ENCODE measurements around the gene CAMTA1.
"Not testable (repeated sequence)": the region's sequence is repeated elsewhere in the genome, so short reads cannot be mapped to it uniquely, and the experiment has no call there.

The CAMTA1 gene

GRCh38 chr1:7369866-7370265, 584.6 kb downstream of the CAMTA1 start:
- no peak for DNase-seq (ENCODE audit: low read depth in 3 of 3)

DNA sequence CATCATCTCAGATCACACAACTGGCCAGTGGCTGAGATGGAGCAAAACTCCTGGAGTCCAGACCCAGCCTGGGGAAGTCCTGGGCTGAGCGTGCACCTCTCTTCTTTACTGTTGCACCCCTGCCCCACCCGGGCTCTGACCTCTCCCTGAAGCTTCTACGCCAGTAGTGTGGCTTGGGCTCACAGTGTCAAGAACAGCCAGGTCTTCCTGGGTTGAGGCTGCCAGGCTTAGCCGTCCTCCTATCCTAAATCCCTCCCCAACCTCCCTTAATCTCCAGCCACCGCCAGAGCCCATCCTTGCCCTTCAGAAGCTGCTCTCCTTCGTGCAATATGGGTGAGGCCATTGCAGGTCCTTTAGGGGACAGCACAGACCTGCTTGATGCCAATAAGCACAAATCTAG, 586.7 kb downstream of the CAMTA1 start:
- no peak for DNase-seq (ENCODE audit: low read depth in 3 of 3)

DNA sequence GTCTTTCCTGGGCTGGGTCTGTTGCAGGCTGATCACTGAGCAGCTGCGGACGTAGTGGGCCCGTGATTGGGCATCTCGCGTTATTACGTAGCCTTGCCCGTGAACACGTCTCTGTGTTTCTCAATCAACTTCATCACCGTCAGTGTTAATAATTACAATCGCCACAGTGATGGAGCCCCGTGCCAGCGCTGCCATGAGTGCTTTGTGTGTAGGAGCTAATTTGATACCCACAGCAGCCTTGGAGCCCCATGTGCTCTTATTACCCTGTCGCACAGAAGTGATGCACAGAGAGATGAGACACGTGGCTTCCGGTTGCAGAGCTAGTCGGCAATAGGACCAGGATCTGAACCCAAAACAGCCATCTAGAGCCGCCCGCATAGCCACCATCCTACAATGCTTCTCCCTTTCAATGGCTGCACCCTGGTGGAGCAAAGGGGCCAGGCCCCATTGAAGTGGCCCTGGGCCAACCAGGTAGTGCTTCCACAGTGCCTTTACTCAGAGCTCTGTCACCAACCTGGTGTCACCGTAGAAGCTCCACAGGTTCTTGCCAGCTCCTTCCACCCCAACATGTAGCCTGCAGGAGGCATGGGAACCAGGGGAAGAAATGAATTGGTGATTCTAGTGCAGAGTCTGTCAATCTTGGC, 587.3 kb downstream of the CAMTA1 start:
- no peak for DNase-seq (ENCODE audit: low read depth in 3 of 3)

DNA sequence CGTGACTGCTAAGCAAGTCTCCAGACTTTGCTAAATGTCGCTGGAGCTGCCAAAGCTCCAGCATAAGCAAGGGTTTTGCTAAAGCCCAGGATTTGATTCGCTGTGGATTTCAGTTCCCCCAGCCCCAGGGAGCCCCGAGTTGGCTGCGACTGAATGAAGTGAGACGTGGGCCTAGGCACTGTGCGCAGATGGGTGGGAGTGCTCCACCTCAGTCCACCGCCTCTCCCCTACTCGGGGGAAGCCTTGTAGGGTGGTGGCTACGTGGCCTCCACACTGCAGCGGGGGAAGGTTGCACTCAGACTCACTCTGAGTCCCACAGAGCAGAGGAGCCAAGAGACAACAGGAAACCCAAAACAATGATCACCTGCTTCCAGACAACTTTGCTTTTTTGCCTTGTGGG, 588.0 kb downstream of the CAMTA1 start:
- DNase-seq (ENCODE audit: low read depth in 3 of 3) = no peak

DNA sequence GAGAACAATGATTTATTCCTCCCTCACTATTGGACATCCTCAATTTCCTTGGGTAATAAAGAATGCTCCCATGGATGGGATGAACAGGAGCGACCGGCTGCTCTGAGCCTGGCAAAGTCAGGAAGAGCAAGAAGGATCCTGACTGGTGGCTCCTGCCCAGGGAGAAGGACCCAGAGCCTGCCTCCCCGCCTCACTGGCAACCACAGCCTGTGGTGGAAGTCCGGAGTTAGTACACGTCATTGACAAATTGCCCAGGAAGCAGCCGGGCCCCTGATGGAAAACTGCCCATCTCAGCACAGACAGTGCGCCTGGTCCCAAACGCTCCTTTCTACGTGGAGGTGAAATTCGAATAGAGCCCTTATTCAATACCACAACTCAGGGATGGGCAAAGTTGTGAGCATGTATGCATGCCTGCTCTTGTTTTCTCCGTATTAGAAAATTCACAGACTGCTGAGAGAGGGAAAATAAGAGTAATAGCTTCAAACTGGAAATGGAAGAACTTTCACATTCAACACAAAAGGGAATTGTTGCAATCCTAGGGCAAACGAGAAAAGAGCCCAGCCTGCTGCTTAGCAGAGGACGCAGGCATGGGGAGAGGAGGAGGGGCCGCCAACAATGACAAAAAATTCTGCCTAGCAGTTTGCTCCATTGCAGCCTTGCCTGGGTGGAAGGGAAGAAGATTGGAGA, 588.8 kb downstream of the CAMTA1 start:
- DNase-seq (ENCODE audit: low read depth in 3 of 3) = no peak

DNA sequence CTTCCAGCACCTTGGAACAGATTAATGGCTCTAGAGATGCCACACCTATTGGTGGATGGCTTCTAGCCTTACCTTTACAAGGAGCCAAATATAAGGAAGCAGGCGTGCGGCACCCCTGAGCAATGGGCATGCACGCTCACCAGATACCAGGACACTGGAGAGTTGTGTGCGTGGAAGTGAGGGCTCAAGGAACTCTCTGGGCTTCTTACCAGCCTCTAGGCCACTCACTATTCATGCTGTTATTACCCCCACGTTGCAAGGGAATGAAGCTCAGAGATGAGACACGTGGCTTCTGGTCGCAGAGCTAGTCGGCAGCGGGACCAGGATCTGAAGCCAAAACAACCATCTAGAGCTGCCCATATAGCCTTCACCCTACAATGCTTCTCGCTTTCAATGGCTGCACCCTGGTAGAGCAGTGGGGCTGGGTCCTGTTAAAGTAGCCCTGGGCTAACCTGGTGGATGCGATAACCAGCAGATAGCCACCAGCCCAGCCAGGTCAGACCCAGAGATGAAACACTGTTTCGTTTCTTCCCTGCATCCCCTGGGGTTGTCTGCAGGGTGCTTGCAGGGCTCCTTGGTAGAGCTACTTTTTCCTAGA, 589.4 kb downstream of the CAMTA1 start:
- no peak for DNase-seq (ENCODE audit: low read depth in 3 of 3)

DNA sequence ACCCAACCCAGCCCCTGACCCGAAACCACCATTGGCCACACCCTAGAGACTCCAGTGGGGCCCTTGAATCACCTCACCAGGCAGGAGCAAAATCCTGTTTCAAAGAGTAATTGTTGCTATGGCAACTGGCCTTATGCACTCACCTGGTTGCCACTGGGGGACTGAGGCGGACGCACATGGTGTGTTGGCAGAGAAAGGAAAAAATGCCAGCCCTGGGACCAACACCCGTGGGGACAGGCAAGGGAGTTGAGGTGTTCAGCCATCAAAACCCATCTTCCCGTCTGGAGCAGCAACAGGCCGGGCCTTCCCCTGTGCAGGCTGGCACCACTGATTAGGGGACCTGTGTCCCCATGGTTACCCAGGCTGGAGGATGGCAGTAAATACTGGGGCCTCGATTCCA, 590.1 kb downstream of the CAMTA1 start:
- DNase-seq (ENCODE audit: low read depth in 3 of 3) = no peak

DNA sequence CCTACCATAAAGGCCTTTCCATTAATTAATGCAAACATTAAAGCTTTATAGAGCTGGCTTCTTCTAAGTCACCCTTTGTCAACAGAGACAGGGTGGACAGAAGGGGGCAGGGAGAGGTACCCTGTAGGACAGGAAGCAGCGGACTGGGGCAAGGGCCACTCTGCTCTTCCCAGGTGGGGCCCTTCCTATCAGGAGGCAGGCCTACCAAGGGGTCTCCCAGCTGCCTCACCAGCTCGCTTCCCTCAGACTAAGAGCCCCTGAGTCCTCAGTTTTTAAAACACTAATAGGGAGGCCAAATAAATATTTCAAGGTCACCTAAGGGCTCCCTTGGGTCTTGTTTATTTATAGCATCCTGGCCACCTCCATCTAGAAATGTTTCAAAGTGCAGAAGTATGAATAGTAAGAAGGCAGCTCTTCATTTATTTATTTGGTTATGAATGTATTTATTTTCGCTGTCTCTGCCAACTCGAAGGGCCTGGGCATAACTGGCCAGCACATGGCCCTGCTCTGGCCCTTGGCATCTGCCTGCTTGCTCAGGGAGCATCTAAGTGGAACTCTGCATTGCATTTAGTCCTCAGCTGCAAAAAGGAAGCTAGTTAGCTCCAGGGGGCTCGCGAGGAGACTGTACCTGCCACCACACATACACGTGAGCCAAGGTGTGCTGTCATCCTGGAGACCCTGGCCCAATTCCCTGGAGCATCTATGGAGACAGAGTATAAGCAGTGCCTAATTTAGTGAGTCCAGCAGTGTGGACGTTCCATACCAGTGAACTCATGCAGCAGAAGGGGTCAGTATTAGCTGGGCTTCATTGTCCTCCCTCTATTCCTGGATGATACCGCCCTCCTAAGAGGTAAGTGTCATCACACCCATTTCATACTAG, 590.8 kb downstream of the CAMTA1 start:
- no peak for DNase-seq (ENCODE audit: low read depth in 3 of 3)

DNA sequence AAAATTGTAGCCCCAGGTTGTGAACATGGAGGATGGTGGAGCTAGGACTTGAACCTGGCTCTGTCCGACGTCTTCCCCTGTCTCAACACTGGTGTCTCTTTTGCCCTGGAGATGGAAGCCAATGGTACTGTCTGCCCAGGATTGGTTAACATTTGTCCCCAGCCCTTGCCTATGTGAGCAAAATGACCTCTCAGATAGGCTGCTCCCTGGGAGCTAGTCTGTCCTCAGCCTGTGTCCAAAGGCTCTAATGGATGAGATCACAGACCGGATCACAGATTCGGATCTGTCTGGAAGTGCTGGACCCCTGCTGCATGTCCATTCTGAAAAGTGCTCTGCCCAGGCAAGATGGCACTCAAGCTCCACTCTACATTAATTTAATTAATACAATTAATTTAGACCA, 591.4 kb downstream of the CAMTA1 start:
- no peak for DNase-seq (ENCODE audit: low read depth in 3 of 3)

GRCh38 chr1:7378346-7379130, 593.3 kb downstream of the CAMTA1 start:
- DNase-seq (ENCODE audit: low read depth in 3 of 3) = no peak

DNA sequence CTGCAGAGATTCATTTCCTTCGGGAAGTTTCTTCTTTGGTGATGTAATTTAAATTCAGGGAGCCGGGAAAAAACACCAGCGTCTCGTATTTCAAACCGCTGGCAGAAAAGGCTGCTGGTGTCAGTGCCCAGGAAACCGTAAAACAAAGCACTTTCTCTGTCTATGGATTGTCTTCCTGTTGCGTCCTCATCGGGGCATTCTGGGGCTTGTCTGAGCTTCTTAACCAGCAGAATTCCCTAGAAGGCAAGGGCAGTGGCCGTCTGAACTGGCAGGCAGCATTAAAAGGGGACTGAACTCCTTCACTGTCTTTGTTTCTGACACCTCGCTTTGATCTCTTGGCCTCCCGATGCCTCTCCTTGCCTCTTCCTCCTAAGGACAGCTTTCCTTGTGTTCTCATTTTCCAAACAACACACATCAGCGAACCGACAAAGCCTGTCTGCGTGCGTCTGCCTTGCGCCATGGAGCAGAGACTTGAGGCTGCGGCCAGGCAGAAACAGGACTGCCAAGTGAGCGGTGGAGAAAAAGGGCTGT, 594.3 kb downstream of the CAMTA1 start:
- DNase-seq (ENCODE audit: low read depth in 3 of 3) = no peak

DNA sequence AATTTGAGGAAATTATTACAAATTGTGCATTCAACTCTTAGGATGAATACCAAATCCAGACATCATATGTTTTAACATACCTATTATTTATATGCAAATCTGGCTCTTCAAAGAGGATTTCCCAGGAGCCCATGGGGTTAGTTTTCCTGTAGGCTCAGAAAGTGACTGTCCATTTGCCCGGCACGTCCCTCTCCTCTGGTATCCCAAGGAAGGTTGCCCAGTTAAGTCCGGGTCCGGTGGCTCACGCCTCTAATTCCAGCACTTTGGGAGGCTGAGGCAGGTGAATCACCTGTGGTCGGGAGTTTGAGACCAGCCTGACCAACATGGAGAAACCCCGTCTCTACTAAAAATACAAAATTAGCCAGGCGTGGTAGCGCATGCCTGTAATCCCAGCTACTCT, 594.8 kb downstream of the CAMTA1 start:
- DNase-seq (ENCODE audit: low read depth in 3 of 3) = not testable (repeated sequence)

- no peak for DNase-seq (ENCODE audit: low read depth in 3 of 3)
Observed at GRCh38 chr1:7380712-7381111, 595.5 kb downstream of the CAMTA1 start.

DNA sequence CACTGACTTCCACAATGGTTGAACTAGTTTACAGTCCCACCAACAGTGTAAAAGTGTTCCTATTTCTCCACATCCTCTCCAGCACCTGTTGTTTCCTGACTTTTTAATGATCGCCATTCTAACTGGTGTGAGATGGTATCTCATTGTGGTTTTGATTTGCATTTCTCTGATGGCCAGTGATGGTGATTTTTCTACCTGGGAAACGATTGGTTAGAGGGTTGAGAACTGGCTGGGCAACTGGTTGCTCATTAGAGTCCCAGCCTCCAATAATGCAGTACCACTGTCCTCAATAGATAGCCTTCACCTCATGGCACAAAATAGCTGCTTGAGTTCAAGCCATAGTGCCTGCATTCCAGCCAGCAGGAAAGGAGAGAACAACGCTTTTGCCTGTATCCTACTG, 596.5 kb downstream of the CAMTA1 start:
- not testable (repeated sequence) for DNase-seq (ENCODE audit: low read depth in 3 of 3)

DNA sequence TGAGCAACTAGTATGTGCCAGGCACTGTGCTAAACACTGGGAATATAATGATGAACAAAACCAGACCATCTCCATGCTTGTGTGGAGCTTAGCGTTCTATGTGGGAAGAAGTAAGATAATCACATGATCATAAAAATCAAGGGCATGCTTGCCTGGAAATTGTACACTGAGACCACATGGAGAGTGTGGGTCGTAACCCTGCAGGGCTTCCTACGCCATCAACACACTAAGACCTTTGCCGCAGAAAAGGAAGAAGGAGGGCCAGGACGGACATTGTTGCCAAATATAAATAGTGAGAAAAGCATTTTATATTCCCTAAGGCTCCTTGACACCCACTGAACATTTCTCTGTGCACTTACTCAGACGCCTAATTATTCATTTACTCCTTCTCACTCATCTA, 597.7 kb downstream of the CAMTA1 start:
- no peak for DNase-seq (ENCODE audit: low read depth in 3 of 3)

- DNase-seq (ENCODE audit: low read depth in 3 of 3) = no peak
Observed at GRCh38 chr1:7383671-7384520, 598.6 kb downstream of the CAMTA1 start.

GRCh38 chr1:7384679-7385078, 599.4 kb downstream of the CAMTA1 start:
- DNase-seq (ENCODE audit: low read depth in 3 of 3) = no peak

GRCh38 chr1:7385471-7386225, 600.4 kb downstream of the CAMTA1 start:
- DNase-seq (ENCODE audit: low read depth in 3 of 3) = no peak

DNA sequence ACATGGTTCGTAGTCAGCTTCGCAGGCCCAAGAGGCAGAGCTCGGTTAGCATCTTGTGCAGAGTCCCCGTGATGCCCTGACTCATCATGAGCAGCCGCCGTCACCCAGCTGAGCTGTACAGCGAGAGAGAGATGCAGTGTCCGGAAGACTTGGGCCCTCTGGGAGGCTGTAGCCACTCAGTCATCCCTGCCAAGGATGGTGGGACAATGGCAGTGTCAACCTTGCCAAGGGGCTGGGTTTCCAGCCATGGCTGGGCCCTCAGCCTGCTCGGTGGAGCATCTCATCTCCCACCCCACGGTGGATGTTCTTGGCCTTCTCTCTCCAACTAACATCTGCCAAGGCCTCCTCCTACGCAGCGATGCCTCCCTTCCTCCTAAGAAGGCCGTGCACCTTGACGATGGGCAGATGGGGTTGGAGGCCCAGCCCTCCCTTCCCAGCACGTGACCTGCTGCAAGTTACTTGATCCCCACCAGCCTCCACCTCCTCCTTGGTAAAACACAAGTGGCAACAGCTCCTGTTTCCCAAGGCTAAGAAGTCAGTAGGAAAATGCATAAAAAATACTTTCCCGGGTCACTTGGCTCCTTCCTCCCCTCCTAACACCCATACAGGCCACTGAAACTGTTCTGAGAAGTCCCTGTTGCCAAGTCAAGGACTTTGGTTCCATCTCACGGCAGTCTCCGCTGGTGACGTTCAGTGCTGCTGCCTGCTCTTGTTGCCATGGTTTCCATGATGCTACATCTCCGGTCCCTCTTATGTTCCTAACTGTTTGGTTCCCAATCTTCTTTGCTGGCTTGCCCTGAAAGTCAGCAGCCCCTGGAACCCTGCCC, 601.2 kb downstream of the CAMTA1 start:
- no peak for DNase-seq (ENCODE audit: low read depth in 3 of 3)

Measured in stimulated activated CD4-positive, alpha-beta T cell treated with anti-CD3 and anti-CD28 coated beads, TNF-alpha, amount 100 ng/mL, for 4 hours (primary cell).